LNCaP clone FGC (cell line): ENCODE data around the gene TRAP1.

Experiments
- DNase-seq: peaks from one replicate; pipeline ENCODE4 v3.0.0-alpha.2; 2011; ENCODE audit warnings: low read depth
- H3K4me3 ChIP-seq: 2 replicates; pipeline ENCODE4 v1.5.1; 2011; ENCODE audit warnings: mild to moderate bottlenecking, low read depth, low read length, control low read depth
- CTCF ChIP-seq: IDR thresholded peaks from 2 replicates; pipeline ENCODE4 v1.5.1; 2012; ENCODE audit warnings: mild to moderate bottlenecking; ENCODE audit not compliant: control insufficient read depth, insufficient read depth; ENCODE audit errors: extremely low read depth

Gene TRAP1

GRCh38 chr16:3652373-3653195 is 64.7 kb downstream of the TRAP1 start:
- TF ChIP-seq CTCF = no peak
- no peak for DNase-seq
- no peak overlapping the region for H3K4me3 ChIP-seq

GRCh38 chr16:3651461-3652372 is 65.6 kb downstream of the TRAP1 start:
- H3K4me3 ChIP-seq = no peak overlapping the region
- no peak for DNase-seq

GRCh38 chr16:3650631-3651265 is 66.6 kb downstream of the TRAP1 start:
- TF ChIP-seq CTCF = no peak
- no peak overlapping the region for H3K4me3 ChIP-seq
- DNase-seq = no peak

More at GRCh38 chr16:3651461-3652372, 65.6 kb downstream of the TRAP1 start:
- TF ChIP-seq CTCF = no peak

GRCh38 chr16:3646348-3646920 is 70.9 kb downstream of the TRAP1 start:
- no peak for TF ChIP-seq CTCF
- peak overlapping the region; percentile 25; the same call in 1 of the 2 replicates for H3K4me3 ChIP-seq

GRCh38 chr16:3645504-3646347 is 71.6 kb downstream of the TRAP1 start:
- H3K4me3 ChIP-seq = peak overlapping the region; percentile 23; the same call in 1 of the 2 replicates
- DNase-seq = peak; percentile 31
- TF ChIP-seq CTCF = no peak

More at GRCh38 chr16:3646348-3646920, 70.9 kb downstream of the TRAP1 start:
- DNase-seq = peak; percentile 95
